NK-92 (cell line): ENCODE results near the gene FCGR3B.
"Not testable (repeated sequence)": the region's sequence is repeated elsewhere in the genome, so short reads cannot be mapped to it uniquely, and the experiment has no call there.

Source experiments
- DNase-seq: peaks from one replicate; lab custom pipeline; 2025; ENCODE audit not compliant: unreplicated experiment; lab: John Stamatoyannopoulos, UW

The FCGR3B gene

DNA sequence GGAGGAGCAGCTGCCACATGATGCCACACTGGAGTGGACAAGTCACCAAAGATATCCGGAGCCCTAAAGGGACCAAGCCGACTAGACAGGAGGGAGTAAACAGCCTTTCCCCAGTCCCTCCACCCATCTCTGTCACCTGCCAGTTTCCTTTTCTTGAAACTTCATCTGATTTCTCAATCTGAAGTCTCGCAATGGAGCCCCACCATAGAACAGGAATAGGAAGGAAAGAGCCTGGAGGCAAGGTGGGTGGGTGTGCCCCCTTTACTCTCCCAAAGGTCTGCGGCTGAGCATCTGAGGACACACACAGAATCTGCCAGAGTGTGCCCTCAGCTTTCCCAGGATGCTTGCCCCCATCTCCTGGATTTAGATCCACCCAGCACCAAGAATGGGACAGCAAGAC is at the start of gene FCGR3B:
Gene FCGR3B, minus strand, starts transcription at position 101 of the 400 bp plus-strand sequence. Its CDS starts 82 bp downstream, at position 19.
- no peak for DNase-seq

- DNase-seq: no peak
These were observed 47.5 kb upstream of the FCGR3B start for GRCh38 chr1:161678500-161678899.

DNA sequence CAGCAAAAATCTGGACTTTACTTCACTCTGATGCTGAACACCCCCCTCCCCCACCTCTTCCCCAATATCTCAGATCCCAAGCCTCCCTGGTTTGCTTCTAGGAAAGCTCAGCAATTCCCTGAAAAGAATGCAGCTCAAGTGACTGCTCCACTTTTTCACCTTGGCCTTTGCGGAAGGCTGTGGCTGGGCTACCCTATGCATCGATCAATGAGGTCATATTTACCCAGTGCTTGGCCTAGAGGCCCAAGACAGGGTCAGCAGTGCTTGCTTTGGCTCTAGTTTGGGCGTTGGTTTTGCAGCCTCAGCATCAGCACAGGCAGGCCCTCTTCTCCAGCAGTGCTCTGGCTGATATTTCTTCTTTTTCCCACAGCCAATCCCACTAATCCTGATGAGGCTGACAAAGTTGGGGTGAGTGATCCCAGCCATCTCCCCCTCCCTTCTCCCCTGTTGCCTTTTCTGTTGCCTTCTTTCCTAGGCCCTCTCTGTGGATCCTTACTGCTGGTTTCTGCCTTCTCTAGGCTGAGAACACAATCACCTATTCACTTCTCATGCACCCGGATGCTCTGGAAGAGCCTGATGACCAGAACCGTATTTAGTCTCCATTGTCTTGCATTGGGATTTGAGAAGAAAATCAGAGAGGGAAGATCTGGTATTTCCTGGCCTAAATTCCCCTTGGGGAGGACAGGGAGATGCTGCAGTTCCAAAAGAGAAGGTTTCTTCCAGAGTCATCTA is 46.1 kb upstream of the FCGR3B start:
- DNase-seq: no peak

DNA sequence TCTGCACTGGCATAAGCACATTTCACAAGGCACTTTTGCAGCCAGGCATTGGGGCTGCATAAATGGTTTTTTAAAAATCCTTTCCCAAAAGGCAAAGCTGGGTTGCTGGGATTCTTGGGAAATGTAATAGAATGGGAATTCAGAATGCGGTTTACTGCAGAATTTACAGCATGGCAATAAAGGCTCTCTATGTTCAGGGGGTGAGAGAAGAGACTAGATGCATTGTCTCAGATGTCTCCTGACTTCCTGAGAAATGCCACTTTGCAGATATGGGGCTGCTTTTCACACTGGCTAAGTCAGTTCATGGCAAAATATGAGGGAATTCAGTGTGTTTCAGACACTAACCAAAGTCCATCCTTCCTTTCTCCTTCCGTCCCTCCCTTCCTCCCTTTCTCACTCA is 45.5 kb upstream of the FCGR3B start:
- DNase-seq: no peak

GRCh38 chr1:161674908-161675307 is 43.9 kb upstream of the FCGR3B start:
- not testable (repeated sequence) for DNase-seq

GRCh38 chr1:161674447-161674846 is 43.5 kb upstream of the FCGR3B start:
- DNase-seq: not testable (repeated sequence)

- not testable (repeated sequence) for DNase-seq
These were observed 42.5 kb upstream of the FCGR3B start for GRCh38 chr1:161673437-161673836.

GRCh38 chr1:161671045-161672020 is 40.4 kb upstream of the FCGR3B start:
- DNase-seq: not testable (repeated sequence)

DNA sequence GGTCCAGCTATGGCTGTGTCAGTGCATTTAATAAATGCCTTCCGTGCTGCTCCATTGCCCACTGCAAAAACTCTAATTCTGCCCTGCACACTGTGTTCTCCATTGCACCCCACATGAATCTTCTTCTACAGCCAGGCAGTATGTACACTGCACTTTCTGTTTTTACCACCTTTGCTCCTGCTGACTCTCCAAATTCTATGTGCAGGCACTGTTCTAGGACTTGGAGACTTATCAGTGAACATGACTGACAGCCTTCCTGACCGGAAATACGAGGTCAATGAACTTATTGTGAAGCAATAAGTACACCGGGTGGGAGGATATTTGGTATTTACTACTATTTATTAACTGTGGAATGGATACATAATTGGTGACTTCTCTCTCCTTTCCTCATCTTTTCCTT is 33.7 kb upstream of the FCGR3B start:
- not testable (repeated sequence) for DNase-seq

DNA sequence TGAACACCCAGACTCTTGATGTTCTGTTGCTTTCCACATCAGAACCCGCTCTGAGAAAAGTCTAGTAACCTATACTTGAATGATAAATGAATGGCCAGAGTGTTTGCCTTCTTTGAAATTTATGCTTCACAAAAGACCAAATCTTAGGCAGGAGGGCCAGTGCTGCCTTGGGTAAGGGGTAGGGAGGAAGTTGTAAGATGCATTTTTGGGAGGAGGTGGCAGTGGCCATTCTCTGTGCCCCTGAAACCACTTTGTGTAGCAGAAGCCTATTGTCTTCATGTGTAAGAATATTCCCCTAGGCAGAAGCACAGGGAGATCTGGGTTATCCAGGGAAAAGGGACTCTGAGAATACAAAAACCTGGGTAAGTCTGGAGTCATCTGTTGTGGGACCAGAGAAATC is 32.6 kb upstream of the FCGR3B start:
- not testable (repeated sequence) for DNase-seq

- DNase-seq: not testable (repeated sequence)
These were observed 31.8 kb upstream of the FCGR3B start, which contains the start of gene FCGR2B for GRCh38 chr1:161662684-161663339. Gene FCGR2B, plus strand, starts transcription at chr1:161663143. Its CDS starts 99 bp downstream, at chr1:161663242.

- DNase-seq: not testable (repeated sequence)
These were observed 30.8 kb upstream of the FCGR3B start for GRCh38 chr1:161661660-161662311.

GRCh38 chr1:161658524-161658923 is 27.5 kb upstream of the FCGR3B start:
- not testable (repeated sequence) for DNase-seq

DNA sequence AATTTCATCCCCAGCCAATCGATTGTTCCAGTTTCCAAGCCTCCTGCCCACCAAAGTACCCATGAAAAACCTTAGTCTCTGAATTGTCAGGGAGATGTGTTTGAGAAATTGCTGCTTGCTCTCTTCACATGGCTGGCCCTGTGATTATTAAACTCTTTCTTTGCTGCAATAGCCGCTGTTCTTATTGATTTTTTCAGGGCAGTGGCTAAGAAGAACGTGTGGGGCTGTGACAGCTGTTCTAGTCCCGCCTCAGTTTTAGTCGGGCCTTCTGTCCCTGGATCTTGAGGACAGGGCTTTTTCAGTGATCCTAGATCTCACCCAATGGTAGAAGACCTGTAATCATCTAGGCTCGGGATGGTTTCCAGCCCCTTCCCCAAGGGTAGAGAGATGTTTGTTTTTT is 23.0 kb upstream of the FCGR3B start:
- not testable (repeated sequence) for DNase-seq

GRCh38 chr1:161653541-161653940 is 22.6 kb upstream of the FCGR3B start:
- not testable (repeated sequence) for DNase-seq

DNA sequence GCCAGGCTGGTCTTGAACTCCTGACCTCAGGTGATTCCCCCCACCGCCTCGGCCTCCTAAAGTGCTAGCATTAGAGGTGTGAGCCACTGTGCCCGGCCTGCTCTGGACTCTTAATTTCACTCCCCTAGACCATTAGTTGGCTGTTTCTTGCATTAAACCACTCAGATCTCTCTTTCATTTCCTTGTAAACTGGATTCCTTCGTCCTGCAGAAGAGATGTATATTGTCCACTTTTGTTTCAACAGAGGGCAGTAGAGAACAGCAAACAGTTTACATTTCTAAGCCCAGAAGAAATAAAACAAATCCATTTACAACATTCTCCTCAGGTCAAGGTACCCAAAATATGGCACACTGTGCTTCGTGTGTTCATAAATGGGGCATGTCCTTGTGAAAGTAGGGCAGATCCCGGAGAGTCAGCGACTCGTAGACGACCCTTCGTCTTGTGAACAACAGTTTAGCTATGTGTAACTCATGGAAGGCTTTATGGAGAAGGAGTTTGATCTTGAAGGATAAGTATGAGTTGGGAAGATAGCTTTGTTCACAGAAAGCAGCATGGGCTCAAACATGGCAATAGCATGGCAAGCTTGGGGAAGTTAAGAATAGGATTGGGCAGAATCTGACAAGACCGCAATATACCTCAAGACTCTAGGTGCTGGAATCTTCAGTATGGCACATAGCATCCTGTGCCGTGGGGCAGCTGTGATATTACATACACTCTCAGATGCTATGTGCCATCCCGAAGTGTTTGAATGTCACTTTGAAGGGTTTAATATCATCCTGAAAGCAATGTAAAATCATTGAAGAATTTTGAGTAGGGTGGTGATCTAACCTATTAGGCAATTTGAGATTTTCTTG is 16.8 kb upstream of the FCGR3B start:
- DNase-seq: not testable (repeated sequence)

DNA sequence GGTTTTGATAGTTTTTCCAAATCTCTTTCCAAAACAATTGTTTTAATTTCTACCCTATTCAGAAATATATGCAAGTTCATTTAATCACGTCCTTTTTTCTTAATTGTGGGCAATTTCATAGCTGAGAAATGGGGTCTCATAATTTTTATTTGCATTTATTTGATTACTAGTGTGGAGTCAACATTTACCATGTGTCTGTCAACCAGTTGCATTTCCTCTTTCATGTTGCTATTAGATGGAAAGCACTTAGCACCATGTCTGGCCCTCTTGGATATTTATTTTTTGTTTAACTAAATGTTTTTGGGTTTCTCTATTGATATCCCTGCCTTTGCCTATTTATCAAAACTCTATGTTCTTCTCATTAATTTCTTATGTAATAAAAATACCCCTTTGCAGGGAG is 13.9 kb upstream of the FCGR3B start:
- DNase-seq: not testable (repeated sequence)

DNA sequence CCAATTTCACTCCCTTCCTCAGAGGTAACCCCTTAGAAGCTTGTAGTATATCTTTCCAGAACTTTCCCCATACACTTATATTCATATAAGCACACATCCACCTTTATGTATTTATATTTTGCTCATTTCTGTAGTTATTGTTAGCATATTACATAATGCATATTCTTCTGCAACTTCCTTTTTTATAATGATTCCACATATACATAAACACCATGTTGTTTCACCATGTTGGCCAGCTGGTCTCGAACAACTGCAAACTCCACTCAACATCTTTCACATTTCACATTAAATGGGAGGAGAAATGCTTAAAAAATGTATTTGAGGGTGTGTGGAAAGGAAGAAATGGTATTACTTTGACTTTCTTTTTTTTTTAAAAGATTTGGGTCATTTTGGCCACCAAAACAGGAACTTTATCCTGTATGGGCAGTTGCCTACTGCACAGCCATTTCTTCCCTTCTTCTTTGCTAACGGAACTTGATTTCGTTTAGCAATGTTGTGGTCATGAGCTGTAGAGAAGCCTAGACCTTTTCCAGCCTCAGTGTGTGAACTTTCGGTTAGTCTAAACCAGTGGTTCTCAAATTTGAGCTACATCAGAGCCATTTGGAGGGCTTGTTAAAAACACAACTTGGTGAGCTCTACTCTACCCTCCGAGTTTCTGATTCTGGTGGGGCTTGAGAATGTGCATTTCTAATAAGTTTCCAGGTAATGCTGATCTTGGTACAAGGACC is 12.7 kb upstream of the FCGR3B start:
- DNase-seq: not testable (repeated sequence)

- DNase-seq: not testable (repeated sequence)
These were observed 11.7 kb upstream of the FCGR3B start for GRCh38 chr1:161642697-161643096.
